Left lobe of liver (tissue), 2 donors: ENCODE results near the gene SLC6A19. TPM values are rescaled to one million over a fixed set of nuclear protein-coding genes. Genes with fewer than 3 reads are reported as not detected.
"Not testable (repeated sequence)": the region's sequence is repeated elsewhere in the genome, so short reads cannot be mapped to it uniquely, and the experiment has no call there.

Source experiments
- ATAC-seq: fragments of 200-7000 bp; cut with Tn5 transposase; one replicate; pipeline ENCODE4 v1.9.1; 2020; ENCODE audit warnings: mild to moderate bottlenecking, moderate library complexity
- DNase-seq: peaks from one replicate; pipeline ENCODE4 v3.0.0-alpha.2; 2020; ENCODE audit warnings: low spot score
- total RNA-seq: library from RNA; stranded (reverse); gene quantifications from one replicate; pipeline ENCODE4 v1.2.1, GENCODE V29; 2021
- donor health status: DM: no; HTN: no; CAD: no; lungs with moderate emphysema.
- donor health status: DM: no; HTN: yes; CAD: no.

Gene SLC6A19
- total RNA-seq, result 0.73 TPM

DNA sequence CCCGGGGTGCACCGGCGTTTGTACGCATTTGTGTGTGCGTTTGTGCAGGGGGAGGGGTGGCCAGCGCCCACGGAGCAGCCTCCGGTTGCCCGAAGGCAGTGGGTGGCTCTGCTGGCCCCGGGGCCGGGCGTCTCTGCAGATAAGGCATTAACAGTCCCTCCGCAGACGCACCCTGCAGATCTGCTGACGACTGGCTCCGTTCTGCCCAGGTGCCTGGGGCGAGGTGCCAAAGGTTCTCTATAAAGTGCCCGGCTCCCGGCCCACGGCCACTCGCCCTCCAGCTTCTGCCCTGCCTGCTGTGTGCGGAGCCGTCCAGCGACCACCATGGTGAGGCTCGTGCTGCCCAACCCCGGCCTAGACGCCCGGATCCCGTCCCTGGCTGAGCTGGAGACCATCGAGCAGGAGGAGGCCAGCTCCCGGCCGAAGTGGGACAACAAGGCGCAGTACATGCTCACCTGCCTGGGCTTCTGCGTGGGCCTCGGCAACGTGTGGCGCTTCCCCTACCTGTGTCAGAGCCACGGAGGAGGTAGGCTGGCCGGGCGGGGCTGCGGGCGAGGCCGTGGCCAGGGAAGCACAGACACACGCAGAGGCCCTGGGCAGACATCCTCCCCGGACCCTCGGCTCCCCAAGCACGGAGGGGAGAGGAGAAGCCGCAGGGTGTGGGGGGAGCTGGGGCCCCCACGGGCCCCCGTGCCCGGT is at the start of gene SLC6A19:
Gene SLC6A19 (plus strand): TSS at position 269 of the 699 bp plus-strand sequence. CDS start 56 bp downstream, at position 325.
- DNase-seq (no peak), ATAC-seq (no peak)

- DNase-seq (no peak), ATAC-seq (no peak)
Observed at GRCh38 chr5:1152156-1152555, 49.2 kb upstream of the SLC6A19 start.

GRCh38 chr5:1152771-1153282 is 48.6 kb upstream of the SLC6A19 start:
- DNase-seq, result no peak
- no peak for ATAC-seq

DNA sequence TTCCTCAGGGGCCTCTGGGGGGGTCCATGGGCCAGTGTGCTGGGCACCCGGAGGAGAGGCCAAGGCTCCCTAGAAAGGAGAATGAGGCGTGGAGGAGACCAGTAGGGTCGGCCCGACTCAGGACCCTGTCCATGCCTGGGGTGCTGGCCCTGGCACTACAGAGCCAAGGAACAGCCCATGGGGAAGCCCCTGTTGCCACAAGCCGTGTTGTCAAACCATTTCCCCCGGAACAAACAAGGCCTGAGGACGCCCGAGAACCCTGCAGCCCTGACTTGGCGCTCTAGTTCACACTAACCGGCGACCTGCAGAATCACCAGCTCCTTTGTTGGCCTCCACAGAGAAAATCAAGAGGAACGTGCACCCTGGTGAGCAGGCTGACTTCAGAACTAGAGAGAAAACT is 48.0 kb upstream of the SLC6A19 start:
- DNase-seq (no peak), ATAC-seq (no peak)

DNA sequence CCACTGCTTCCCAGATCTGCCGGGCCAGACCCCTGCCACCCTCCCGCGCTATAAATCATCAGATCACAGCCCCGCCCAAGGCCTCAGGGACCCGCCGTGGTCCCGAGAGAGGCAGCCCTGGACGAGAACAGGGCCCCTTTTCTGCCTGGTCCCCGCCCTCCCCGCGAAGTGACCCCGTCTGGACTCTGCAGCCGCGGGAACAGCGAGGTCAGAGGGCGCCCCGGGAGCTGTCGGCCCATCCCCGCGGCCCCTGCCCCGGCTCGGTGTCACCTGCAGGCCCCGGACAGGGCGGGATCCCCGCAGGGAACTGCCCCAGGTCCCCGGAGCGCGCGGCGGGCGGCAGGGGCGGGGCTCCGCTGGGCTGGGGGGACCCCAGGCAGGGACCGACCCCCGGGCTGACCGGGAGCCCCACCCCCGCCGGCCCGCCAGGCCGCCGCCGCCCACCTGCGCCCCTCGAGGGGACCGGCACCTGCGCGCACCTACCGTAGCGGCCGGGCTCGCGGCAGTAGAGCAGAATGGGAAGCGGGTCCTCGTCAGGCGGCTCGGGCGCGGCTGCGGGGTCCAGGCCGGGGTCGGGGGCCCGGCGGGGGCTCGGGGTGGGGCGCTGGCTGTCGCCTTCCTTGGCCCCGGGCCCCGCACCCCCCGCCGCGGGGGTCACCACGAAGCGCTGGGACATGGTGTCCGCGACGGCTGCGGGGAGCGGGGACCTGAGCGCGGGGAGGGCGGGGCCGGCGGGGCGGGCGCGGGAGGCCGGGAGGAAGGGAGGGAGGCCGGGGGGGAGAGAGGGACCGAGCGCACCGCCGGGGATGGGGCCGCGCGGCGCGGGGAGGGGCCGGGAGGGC is 46.0 kb upstream of the SLC6A19 start:
- ATAC-seq, result peak; percentile 52
- DNase-seq, result no peak

GRCh38 chr5:1156033-1156753 is 45.2 kb upstream of the SLC6A19 start:
- ATAC-seq, result no peak
- no peak for DNase-seq

GRCh38 chr5:1156754-1157460 is 44.5 kb upstream of the SLC6A19 start:
- no peak for ATAC-seq
- DNase-seq, result no peak

DNA sequence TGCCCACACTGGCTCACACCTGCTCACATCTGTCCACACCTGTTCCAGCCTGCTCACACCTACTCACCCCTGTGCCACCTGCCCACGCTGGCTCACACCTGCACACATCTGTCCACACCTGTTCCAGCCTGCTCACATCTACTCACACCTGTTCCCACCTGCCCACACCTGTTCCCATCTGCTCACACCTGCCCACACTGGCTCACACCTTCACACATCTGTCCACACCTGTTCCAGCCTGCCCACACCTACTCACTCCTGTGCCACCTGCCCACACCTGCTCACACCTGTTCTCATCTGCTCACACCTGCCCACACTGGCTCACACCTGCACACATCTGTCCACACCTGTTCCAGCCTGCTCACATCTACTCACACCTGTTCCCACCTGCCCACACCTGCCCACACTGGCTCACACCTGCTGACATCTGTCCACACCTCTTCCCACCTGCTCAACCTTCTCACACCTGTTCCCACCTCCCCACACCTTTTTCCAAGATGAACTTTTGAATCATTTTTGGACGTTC is 43.9 kb upstream of the SLC6A19 start:
- DNase-seq, ATAC-seq: not testable (repeated sequence)

DNA sequence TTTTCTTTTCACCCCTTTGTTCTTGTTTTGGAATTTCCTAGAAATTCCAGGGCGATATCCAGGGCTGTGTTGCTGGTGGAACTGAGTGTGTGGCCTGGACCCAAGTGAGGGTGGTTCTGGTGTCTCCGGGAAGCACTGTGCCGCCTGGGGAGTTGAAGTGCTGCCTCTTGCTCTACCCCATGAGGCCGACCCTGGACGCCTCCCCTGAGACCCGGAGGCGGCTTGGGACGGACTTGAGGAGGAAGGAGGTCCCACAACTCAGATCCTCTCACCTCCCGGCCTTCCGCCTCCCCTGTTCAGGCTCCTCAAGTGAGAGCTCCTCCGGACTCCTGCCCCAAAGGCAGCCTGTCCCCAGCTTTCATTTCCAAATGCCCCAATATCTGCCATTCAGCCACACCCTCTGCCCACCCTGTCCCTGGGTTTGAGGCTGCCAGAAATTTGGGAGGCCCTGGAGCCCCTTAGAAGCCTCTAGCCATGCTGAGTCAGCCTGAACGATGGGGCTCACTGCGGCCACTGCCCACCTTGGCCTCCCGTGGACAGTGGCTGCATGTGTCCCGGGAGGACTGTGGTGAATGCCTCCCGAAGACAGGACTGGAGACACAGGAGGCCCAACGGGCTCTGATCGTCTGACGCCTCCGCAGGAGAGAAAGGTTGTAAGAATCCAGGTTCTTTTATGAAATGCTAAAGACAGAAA is 42.6 kb upstream of the SLC6A19 start:
- no peak for DNase-seq
- no peak for ATAC-seq

DNA sequence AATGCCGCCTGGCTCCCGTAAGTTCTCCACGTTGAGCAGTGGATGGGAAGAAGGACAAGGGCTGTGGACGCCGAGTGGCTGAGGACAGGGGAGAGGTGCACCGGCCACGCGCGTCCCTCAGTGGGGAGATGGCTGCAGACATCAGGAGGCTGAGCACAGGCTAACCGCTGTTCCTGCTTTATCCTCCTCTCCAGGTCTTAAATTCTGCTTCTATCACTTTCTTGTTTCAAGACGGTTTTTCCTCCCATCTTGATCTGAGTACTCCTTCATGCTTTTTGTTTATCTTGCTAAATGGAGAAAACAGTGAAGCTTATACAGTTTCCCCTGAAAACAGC is 42.1 kb upstream of the SLC6A19 start:
- no peak for DNase-seq
- no peak for ATAC-seq

DNA sequence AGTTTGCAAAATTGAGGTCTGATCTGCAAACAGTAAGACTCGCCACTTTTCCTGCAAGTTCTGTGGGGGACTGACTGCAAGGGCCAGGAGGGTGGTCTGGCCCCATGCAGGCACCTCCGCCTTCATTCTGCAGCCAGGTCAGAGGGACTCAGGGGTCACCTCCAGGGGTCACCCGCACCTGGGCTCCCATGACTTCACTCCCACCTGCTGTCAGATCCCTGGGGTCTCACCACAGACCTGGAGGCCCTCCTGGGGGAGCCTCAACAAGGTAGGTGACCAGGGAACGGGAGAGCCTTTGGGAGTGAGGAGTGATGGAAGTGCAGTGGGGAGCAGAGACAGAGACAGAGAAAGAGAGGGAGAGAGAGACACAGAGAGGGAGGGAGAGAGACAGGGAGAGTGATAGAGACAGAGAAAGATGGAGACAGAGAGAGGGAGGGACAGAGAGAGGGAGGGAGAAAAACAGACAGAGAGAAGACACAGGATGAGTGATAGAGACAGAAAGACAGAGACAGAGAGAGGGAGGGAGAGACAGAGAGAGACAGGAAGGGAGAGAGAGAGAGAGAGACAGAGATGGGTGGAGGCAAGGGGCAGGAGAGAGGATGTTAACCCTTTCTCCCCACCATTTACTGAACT is 41.5 kb upstream of the SLC6A19 start:
- no peak for ATAC-seq
- DNase-seq, result no peak

- ATAC-seq, result peak; percentile 12
- DNase-seq, result no peak
Observed at GRCh38 chr5:1161108-1161832, 40.1 kb upstream of the SLC6A19 start.

GRCh38 chr5:1161833-1162229 is 39.6 kb upstream of the SLC6A19 start:
- DNase-seq (peak; percentile 86), ATAC-seq (peak; percentile 87)

DNA sequence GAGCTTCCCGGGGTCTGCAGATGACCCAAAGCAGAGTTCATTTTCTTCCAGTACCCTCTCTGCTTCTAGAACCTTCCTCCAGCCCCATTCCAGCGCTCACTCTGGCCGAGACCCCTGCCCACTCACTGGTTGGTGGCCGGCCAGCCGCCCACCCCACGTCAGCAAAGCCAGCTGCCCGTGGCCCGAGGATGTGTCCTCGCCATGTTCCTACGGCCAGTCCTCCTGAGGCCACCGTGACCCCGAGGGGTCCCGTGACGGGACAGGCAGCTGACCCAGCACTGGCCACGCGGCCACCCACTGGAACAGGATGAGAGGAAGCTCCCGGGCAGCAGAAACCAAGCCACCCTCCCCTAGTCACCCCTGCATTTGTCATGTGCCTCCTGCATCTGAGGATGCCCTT is 39.1 kb upstream of the SLC6A19 start:
- DNase-seq (no peak), ATAC-seq (no peak)

DNA sequence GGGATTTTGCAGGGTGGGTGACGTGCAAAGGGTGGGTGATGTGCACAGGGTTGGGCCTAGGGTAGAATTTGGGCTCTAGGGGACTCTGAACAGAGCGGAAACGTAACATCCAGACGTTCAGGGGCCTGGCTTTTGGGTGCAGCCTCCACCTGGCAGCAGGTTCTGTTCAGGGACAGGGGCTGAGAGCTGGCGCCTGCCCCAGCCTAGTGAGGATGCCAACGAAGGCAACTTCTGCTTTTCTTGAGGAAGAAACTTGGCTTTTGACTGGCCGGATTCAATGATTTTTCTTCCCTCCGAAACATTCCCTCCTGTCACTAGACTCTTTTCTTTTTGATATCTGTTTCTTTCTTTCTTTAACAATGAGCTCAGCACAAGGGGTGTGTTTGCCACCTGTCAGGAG is 38.6 kb upstream of the SLC6A19 start:
- no peak for ATAC-seq
- no peak for DNase-seq

GRCh38 chr5:1163366-1163765 is 38.0 kb upstream of the SLC6A19 start:
- ATAC-seq (no peak), DNase-seq (no peak)

- no peak for ATAC-seq
- no peak for DNase-seq
Observed at GRCh38 chr5:1163879-1164278, 37.5 kb upstream of the SLC6A19 start.

DNA sequence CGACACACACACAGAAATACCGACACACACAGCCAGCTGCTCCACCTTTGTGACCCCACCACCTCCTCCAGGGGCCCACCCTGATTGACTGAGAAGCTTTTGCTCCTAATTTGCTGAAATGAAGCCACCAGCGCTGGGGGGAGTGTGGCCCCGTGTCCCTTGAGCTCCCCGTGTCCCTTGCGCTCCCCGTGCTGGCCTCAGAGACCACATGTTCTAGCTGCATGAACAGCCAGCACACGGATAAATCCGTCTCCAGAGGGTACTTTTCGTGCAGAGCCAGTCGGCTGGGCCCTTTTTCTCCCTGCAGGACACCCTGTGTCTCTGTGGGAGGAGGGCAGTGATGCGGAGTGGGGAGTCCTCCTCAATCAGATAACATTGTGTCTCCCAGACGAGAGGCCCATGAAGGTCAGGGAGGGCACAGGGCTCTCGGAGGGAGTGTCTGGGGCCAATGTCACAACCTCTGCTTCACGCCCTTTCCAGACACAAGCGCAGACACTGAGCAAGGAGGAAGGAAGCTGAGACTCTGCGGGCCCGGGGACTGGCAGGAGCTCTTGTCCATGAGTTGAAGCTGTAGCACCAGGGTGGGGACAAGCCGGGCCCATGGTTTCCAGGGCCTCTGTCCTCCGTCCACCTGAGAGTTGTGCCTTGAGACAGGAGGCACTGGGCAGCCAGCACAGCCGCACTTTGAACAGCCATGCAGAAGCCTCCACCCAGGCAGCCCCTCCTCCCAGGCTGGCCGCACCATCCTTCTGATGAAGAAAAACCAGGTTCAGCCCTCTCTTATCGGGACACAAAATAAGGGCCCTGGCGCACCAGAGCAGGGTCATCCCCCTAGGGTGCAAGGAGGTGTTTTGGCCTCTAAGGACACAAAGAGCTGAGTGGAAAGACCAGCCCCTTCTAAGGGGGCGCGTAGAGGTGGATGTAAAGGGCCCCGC is 36.4 kb upstream of the SLC6A19 start:
- ATAC-seq (no peak), DNase-seq (no peak)
